Activated naive CD4-positive, alpha-beta T cell (primary cell): ENCODE data around the gene FAM184B.

Source experiments
- DNase-seq, 4 experiments: peaks; one replicate each; lab custom pipeline; 2025; lab: John Stamatoyannopoulos, UW

The FAM184B gene

DNA sequence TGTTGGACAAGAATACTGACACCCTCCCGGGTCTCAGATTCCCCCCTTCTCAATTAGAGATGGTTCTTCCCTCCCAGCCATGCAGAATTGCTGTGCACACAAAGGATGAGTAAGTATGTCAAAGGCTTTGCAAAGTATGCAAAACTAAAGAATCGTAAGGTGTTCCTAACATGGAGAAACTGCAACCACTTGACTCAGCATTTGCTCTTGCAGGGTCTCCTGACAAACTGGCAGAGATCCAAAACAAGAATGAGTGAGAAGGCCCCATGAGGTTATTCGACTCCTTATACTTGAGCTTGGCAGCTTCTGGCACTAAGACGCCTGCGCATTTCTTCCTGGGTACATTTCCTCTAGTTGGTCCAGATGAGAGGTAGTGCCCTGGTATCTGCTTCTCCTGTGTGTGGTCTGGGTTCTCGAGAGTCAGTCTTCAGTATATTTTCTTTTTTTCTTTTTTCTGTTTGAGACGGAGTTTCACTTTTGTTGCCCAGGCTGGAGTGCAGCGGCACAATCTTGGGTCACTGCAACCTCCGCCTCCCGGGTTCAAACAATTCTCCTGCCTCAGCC is 8.2 kb downstream of the FAM184B start:
- DNase-seq: no peak

DNA sequence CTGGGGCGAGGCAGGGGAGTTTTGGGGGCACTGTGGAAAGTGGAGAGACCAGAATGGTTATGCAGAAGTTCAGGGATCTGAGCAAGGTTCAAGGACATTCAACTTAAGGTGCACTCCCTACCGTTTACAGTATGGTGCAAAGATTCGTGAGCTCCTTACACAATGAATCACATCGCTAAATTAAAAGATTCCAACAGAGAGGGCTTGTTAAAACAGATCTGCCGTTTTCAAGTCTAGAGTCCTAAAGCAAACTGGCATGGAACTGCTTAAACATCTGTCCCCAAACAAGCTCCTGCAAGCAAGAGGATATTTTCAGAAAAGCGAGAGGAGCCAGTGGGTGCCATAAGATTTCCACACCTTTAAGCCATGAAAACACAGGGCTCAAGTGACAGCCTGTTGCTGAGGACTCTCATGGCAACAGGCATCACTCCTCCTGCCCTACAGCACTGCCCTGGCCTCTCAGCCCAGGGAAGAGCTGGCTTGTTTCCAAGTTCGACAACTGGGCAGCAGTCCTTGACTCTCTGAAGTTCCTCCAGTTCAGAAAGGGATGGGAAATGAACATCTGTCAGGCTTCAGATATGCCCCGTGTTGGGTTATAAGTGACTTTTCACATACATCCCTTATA is 10.0 kb downstream of the FAM184B start:
- DNase-seq: no peak

DNA sequence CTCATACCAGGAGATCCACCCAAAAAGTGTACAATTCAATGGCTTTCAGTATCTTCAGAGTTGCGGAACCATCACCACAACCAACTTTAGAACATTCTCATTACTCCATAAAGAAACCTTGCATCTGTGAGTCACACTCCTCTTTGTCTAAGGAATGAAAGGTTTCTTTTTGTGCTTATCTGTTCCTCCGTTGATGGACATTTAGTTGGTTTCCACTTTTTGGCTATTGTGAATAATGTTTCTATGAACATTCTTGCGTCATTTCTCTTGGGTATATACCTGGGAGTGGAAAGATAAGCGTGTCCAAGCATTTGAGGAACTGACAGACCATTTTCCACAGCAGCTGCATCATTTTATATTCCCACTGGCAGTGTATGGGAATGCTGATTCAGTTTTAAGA is 10.6 kb downstream of the FAM184B start:
- DNase-seq: no peak

DNA sequence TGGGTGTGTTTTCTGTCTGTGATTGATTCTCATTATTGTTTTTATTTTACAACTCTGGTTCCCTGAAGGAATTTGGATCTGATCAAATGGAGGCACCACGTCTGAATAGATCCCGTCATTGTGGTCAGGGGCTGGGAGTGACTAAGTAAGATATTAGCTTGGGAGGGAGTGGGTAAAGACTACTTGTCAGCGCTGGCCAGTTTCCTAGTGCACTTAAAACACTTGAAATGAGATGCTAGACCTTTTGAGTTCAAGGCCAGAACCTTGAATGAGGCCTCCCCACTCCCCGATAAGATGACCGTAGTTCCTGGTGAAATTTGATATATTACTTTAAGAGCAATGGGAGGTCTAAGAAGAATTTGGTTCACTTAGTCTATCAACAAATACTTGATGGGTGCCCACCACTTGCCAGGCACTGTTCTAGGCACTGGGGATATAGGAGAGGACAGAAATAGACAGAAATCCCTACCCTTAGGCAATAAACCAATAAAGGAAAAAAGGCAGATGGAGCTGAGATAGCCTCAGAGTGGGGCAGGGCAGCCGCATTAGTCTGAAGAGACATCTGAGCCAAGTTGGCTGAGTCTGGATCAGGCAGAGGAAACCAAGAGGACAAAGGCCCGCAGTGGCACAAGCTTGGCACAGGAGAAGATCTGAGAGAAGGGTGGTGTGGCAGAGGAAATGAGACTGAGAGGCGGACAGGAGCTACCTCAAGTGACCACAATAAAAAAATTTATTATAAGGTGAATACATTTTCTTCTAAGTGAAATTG is 11.8 kb downstream of the FAM184B start:
- DNase-seq: no peak

DNA sequence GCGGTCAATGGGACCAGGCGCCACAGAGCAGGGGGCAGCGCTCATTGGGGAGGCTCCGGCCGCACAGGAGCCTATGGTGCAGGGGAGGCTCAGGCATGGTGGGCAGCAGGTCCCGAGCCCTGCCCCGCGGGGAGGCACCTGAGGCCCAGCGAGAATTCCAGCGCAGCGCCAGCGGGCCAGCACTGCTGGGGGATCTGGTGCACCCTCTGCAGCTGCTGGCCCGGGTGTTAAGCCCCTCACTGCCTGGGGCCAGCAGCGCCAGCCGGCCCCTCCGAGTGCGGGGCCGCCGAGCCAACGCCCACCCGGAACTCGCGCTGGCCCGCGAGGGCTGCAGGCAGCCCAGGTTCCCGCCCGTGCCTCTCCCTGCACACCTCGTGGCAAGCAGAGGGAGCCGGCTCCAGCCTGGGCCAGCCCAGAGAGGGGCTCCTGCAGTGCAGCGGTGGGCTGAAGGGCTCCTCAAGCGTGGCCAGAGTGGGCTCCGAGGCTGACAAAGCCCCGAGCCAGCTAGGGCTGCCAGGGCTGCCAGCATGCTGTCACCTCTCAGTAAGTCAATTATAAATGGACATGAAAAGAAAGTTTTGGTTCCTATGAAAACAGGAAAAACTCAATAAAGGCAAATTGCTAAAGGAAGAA is 14.5 kb downstream of the FAM184B start:
- DNase-seq: no peak

DNA sequence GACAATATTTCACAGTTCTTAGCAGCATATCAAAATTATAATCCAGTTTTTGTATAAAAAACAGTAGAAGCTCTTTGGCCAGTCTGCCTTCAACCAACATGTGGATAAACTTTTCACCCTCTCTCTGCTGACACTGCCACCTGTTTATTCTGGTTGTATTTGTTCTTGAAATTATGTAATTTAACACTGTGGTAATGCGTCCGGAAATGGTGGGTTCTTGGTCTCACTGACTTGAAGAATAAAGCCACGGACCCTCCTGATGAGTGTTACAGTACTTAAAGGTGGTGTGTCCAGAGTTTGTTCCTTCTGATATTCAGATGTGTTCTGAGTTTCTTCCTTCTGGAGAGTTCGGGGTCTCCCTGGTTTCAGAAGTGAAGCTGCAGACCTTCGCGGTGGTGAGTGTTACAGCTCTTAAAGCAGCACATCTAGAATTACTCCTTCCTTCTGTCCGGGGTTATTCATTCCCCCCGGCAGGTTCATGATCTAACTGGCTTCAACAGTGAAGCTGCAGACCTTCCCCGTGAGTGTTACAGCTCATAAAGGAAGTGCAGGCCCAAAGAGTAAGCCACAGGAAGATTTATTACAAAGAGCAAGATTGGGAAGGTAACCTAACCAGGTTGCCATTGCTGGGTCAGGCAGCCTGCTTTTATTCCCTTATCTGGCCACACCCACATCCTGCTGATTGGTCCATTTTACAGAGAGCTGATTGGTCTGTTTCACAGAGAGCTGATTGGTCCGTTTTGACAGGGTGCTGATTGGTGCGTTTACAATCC is 15.7 kb downstream of the FAM184B start:
- DNase-seq: no peak

DNA sequence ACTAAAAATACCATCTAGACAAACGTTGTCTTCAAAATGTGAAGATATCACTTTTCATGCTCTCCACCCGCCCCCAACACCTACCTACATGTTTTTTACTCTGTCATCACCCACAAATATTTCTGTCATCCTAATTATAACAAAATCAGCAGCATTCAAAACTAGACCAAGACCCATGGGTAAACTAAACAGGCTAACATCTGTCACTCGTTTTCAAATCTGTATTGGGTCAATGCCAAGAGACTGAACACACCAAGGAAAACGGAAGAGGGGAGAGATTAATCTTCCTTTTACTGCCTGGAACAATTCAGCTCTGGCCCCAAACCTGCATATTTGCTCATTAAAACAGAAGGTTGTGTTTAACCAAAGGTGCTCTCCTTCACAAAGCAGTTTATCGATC is 17.5 kb downstream of the FAM184B start:
- no peak for DNase-seq

DNA sequence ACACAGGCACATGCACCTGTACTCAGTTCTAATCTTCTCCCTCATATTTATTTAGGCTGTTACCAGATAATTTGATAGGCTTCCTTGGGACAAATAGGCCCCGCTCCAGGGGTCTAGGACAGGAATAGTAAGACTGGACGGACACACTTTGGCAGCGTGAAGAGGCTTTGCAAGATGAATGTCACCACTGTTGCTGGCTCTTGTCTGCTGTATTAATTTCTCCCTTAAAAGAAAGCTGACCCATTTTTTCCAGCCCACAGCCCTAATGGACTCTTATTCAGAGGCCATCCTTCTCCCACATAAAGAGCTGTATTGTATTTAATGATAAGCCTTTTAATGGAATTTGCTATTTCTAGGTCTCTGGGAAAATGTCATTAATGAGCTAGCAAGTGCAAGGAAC is 18.0 kb downstream of the FAM184B start:
- no peak for DNase-seq

DNA sequence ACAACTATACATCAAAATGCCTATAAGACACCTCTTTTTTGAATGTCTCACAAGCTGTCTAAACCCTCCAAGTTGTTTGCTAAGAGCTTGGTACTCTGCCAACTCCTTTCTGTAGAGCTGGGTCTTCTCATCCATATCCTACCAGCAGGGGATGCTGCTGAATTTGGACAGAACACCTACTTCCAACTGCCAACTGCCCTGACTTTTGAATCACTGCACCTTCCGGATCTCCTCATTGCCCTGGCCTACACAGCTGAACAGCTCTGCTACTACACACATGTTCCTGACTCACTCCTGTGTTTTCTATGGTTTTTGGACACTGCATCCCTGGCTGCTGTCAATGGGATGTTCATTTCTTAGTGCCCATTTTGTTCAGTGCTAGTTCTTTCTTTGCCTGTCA is 18.7 kb downstream of the FAM184B start:
- DNase-seq: no peak

DNA sequence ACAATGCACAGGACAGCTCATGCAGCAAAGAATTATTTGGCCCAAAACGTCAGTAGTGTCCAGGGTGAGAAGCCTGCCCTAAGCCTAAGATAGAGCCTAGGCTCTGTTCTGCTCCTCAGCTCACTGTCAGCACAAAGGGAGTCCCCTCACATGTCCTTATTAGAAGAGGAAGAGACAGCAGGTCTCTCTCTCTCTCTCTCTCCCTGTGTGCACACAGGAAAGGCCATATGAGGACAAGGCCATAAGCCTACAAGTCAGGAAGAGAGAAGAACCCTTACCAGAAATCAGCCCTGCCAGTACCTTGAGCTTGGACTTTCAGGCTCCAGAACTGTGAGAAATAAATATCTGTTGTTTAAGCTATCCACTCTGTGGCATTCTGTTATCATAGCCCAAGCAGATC is 20.4 kb downstream of the FAM184B start:
- no peak for DNase-seq

DNA sequence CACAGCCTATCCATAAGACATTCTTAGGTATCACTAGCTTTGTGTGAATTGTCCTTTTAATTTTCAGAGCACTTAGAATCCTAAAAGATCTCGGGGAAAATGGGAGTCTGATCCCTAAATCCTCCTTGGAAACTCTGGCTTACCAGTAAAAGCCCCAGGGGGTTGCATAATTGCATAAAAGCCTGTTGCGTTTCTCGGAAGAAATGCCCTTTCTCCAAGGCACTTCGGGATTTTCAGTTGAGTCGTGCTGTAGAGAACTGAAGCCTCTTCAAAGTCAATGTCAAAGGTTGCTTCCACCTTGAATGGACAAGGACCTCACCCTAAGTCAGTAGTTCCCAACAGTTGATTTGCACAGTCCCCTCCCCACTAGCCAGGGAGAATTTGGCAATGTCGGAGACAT is 20.8 kb downstream of the FAM184B start:
- no peak for DNase-seq

DNA sequence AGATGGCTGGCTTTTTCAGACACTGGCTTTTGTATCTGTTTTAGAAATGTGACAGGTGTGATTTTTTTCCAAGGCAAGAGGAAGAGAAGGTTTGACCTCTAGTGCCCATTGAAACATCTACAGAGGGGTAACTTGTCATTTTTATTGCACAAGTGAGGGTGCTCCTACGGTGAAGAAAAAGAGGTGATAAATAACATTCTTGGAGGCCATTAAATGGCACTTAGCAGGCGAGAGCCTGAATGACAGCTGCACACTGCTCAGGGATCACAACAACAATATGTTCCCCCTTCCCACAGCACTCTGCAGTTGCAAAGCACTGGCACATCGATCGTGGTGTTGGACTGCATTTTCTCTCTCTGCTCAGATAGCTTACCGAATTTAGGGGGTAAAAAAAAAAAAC is 22.9 kb downstream of the FAM184B start:
- DNase-seq: no peak

DNA sequence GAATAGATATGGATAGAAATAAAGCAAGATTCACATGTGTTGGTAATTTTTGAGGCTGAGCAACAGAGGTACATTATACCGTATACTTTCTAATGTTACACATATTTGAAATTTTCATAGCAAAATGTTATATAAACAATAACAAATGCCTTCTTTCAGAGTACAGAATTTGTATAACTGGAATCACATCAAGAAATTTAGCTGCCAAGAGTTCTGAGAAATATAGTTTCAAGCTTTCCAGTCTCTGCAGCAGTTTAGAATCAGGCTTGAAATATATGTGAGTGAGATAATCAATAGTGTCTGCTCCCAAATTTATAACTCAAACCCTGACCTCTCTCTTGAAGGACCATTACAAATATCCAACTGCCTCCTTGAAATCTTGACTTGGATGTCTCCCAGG is 23.8 kb downstream of the FAM184B start:
- DNase-seq: no peak

DNA sequence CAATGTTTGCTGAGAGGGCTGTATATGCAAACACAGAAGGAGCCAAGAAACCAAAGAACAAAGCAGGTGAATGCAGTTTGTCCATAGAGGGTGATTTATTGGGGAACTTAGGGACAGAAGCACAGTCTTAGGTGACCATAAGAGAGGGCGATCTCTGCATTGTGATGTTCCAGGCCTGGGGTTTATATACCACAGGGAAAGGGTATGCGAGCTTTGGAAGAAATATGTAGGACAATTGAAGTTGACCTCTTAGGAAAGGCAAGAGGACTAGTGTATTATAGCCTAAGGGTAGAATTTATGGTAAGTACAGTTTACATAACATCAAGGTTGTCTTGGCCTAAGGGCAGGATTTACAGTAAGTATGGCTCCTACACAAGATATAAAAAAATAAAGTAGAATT is 27.8 kb downstream of the FAM184B start:
- no peak for DNase-seq

DNA sequence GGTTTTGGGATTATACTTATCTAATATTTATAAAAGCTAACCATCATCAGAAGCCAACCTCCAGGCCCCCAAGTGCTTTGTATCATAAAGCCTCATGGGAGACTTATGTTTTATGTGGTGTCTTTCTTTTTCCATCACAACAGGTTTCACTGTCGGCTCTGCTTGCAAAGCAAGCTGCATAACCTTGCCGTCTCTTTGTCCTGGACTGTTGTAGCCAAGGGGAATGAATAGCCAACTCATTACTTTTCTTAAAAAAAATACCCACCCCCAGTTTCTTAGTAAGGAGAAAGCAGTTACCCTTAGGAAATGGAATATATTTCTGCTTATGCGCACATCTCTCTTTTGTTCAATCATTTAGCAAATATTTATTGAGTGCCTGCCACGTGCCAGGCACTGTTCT is 40.7 kb downstream of the FAM184B start:
- DNase-seq: no peak

DNA sequence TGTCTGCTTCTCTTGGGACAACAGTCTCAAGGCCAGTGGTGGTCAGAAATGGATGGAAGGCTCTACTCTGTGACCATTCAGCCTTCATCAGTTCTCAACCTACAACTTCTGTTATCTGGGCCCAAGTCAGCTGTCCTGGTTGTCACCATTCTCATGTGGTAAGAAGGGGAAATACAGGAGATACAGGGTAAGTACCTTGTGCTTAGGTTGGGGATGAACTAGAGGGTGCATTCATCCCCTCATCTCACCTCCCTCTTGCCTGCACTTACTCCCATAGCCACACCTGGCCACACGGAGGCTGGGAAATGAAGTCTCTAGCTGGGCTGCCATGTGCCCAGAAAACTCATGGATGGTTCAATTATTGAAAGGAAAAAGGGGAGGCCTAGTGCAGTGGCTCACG is 44.9 kb downstream of the FAM184B start:
- no peak for DNase-seq

DNA sequence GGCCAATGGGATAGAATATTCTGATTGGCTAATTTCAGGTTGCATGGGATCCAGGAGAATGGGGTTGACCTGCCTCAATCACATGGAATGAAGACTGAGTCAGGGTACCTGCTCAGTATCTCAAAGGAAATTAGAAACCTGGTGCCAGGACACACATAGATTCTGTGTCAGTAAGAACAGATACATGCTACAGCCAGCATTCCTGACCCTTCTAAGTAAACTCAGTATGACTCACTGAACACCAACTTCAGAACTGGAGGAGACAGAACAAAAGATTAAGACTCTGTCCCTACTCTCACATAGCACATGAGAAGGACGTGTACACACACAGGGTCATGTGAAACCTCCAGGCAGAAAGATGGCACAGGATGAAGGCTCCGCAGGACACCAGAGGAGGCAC is 54.5 kb downstream of the FAM184B start:
- no peak for DNase-seq

DNA sequence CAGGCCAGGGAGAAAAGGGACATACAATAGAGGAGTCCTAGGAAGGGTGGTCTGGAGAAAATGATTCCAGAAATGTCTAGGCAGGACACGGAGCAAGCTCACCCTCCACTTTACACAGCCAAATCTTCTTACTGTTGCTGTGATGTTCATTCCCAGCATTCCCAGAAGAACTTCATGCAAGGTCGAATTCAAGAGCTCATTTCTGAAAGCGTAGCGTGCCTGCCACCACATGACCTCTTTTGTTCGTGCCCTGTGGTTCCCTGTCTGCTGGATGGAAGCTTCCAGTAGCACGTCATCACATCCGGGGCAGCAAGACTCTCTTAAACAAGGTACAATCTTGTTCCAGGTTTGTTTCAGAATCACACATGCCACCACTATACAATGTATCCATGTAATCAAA is 57.8 kb downstream of the FAM184B start:
- DNase-seq: no peak

DNA sequence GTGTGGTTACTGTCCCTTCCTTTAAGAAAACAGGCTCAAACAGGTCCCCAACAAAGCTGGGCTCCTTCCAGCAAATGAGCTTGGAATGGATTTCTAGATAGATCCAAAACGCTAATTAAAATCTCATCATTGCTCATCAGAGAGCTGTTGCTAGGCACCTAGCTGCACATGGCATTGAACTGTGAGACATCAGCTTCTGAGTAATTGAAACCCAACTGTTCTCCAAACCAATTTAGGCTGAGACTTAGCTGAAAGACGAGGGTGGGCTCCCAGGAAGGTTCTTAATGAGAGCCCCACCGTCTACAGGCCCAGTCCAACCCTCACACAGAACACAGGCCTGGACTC is 59.1 kb downstream of the FAM184B start:
- DNase-seq: no peak

DNA sequence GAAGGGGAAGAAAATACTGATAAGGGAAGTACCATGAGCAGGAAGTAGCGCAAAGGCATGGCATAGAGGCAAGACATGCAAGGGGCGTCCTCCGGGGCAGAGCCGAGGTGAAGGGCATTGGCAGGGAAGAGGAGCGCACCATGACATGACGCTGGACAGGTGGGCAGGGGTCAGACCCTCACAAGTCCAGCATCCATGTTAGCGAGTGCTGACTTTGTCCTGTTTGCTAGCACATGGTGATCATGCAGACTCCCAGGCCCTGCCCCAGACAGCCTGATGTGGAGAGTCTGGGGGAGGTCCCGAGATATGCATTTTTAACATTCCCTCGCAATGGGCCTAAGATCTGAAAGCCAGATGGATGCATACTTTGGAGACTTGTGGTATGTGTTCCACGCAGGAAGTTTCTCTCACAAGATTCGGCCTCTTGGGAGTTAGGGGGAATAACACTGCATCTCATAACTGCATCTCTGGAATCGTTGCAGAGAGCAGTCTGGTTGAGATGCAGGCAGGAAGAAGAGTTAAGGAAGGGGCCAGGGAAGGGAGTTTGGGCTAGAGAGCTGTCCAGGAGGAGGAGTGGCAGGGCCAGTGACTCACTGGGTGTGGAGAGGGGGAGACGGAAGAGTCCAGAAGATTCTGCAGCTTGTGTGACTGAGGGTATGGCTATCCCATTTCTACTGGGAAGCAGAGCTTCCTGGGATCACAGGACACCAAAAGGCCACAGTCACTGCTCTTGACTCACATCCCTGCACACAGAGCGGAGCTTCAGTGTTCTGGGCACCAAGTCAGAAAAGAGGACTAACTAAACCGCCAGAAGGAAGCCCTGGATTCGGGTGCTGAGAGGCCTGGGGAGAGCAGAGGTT is 59.7 kb downstream of the FAM184B start:
- DNase-seq: no peak

DNA sequence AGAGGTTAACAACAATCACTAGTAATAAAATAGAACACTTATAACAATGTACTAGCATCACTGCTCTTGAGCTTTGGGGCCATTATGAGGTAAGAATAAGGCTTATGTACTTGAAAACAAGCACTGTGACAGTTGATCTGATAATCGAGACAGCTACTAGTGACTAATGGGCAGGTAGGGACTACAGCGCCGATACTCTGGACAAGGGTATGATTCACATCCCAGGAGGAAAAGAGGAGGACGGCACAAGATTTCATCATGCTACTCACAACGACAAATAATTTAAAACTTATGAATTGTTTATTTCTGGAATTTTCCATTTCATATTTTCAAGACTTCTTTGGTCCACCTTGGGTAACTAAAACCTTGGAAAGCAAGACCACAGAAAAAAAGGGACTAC is 62.3 kb downstream of the FAM184B start:
- no peak for DNase-seq

DNA sequence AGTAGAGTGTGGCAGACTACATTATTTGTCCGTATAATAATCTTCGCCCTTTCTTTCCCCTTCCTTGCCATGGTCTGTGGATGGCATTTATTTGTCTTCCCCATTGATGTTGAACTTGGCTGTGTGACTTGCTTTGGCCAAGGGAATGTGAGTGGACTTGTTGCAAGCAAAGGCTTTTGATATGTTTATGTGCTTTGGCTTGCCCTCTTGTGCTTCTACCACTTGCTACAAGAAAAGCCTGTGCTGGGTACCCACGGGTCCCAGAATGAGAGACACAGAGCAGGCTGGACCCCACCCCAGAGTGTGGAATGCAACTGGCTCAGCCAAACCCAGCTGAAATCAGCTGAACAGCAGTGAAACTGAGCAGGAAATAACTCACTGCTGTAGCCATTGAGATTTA is 63.0 kb downstream of the FAM184B start:
- DNase-seq: no peak
